Neuronal stem cell (in vitro differentiated cells): Measurements from ENCODE around the gene COG7. TPM values are rescaled to one million over a fixed set of nuclear protein-coding genes. Genes with fewer than 3 reads are reported as not detected.

Experiments used
- DNase-seq: peaks from one replicate; pipeline ENCODE4 v3.0.0-alpha.2; 2013; ENCODE audit warnings: low spot score
- H2AFZ ChIP-seq: one replicate; pipeline ENCODE4 v1.6.1; 2013; ENCODE audit warnings: mild to moderate bottlenecking, low read length, inconsistent platforms
- H2AK5ac ChIP-seq: 2 replicates; pipeline ENCODE4 v1.6.1; 2013; ENCODE audit warnings: low read depth, mild to moderate bottlenecking, inconsistent platforms, low read length, moderate library complexity, mixed read lengths
- H2BK120ac ChIP-seq: 2 replicates; pipeline ENCODE4 v1.6.1; 2013; ENCODE audit warnings: low read depth, mild to moderate bottlenecking, inconsistent platforms, low read length, moderate library complexity, mixed read lengths
- H2BK12ac ChIP-seq: one replicate; pipeline ENCODE4 v1.6.1; 2013; ENCODE audit warnings: low read length, inconsistent platforms
- H2BK15ac ChIP-seq: 2 replicates; pipeline ENCODE4 v1.6.1; 2013; ENCODE audit warnings: mild to moderate bottlenecking, low read length, inconsistent platforms, mixed read lengths
- H2BK5ac ChIP-seq: one replicate; pipeline ENCODE4 v1.6.1; 2013; ENCODE audit warnings: inconsistent platforms, mild to moderate bottlenecking, low read length, moderate library complexity
- H3K14ac ChIP-seq: one replicate; pipeline ENCODE4 v1.6.1; 2013; ENCODE audit warnings: low read length, inconsistent platforms
- H3K18ac ChIP-seq: 2 replicates; pipeline ENCODE4 v1.6.1; 2013; ENCODE audit warnings: low read length, inconsistent platforms
- H3K23ac ChIP-seq: 2 replicates; pipeline ENCODE4 v1.6.1; 2013; ENCODE audit warnings: low read depth, mild to moderate bottlenecking, mixed read lengths, low read length, inconsistent platforms; ENCODE audit not compliant: poor library complexity
- H3K27ac ChIP-seq: replicated peaks from 3 replicates; pipeline ENCODE4 v1.5.1; 2013; ENCODE audit warnings: low read length, inconsistent platforms
- H3K27me3 ChIP-seq, 3 experiments: 2 replicates each; pipeline ENCODE4 v1.6.1; 2013; ENCODE audit warnings: low read length in 3 of 3, mild to moderate bottlenecking in 2 of 3, inconsistent platforms in 1 of 3, low read depth in 1 of 3, mixed read lengths in 1 of 3, moderate library complexity in 1 of 3; ENCODE audit not compliant: control insufficient read depth in 3 of 3, insufficient read depth in 3 of 3
- H3K36me3 ChIP-seq, 2 donors: replicated peaks in 1 of 2; 2 replicates each; pipeline ENCODE4 v1.6.1; 2013; ENCODE audit warnings: low read length in 2 of 2; ENCODE audit not compliant: control insufficient read depth in 2 of 2, insufficient read depth in 2 of 2
- H3K4ac ChIP-seq: 2 replicates; pipeline ENCODE4 v1.6.1; 2013; ENCODE audit warnings: inconsistent platforms, mild to moderate bottlenecking, low read length, moderate library complexity
- H3K4me1 ChIP-seq, 2 donors: 1 replicate in 1 of 2; 2 replicates in 1 of 2; pipeline ENCODE4 v1.6.1; 2013; ENCODE audit warnings: low read length in 2 of 2, low read depth in 1 of 2; ENCODE audit not compliant: control insufficient read depth in 2 of 2, insufficient read depth in 1 of 2
- H3K4me2 ChIP-seq: one replicate; pipeline ENCODE4 v1.6.1; 2013; ENCODE audit warnings: mild to moderate bottlenecking, low read length, inconsistent platforms; ENCODE audit not compliant: insufficient read depth, poor library complexity, severe bottlenecking
- H3K4me3 ChIP-seq, 2 donors: 2 replicates each; pipeline ENCODE4 v1.5.1; 2013; ENCODE audit warnings: low read length in 2 of 2, mild to moderate bottlenecking in 2 of 2, inconsistent platforms in 1 of 2, moderate library complexity in 1 of 2
- H3K79me1 ChIP-seq: one replicate; pipeline ENCODE4 v1.6.1; 2013; ENCODE audit warnings: low read depth, mild to moderate bottlenecking, inconsistent platforms, low read length, moderate library complexity
- H3K9ac ChIP-seq: one replicate; pipeline ENCODE4 v1.6.1; 2013; ENCODE audit warnings: mild to moderate bottlenecking, low read depth, low read length, inconsistent platforms; ENCODE audit not compliant: poor library complexity
- H3K9me3 ChIP-seq, 2 donors: replicated peaks in 1 of 2; 2 replicates each; pipeline versions ENCODE3 to v1.6.1; 2013; ENCODE audit warnings: low read length in 2 of 2, mild to moderate bottlenecking in 2 of 2, inconsistent platforms in 1 of 2, low read depth in 1 of 2, mixed read lengths in 1 of 2, moderate library complexity in 1 of 2; ENCODE audit not compliant: control insufficient read depth in 2 of 2, insufficient read depth in 1 of 2
- H4K8ac ChIP-seq: one replicate; pipeline ENCODE4 v1.6.1; 2013; ENCODE audit warnings: low read depth, mild to moderate bottlenecking, inconsistent platforms, low read length, moderate library complexity
- H4K91ac ChIP-seq: one replicate; pipeline ENCODE4 v1.6.1; 2013; ENCODE audit warnings: low read length, low read depth, mild to moderate bottlenecking, inconsistent platforms; ENCODE audit not compliant: poor library complexity
- WGBS, 2 donors: extraction: QIAGEN DNeasy Blood & Tissue Kit; methylation state at CpG; one replicate each; pipeline ENCODE4 v1.1.7; 2013; ENCODE audit warnings: missing lambda C conversion rate in 2 of 2, mixed read lengths in 1 of 2; ENCODE audit not compliant: insufficient read length in 2 of 2, insufficient replicate concordance in 1 of 2; ENCODE audit errors: extremely low coverage in 2 of 2; 5-methylcytosine and 5-hydroxymethylcytosine counted together
- polyA plus RNA-seq, 2 experiments: library from polyadenylated mRNA; stranded (reverse); fragments of 200-250 nt; gene quantifications; one replicate each; pipeline ENCODE4 v1.2.3, GENCODE V29; 2013

Gene COG7
- polyA plus RNA-seq (2013, experiment 1 of 2): 15.5 TPM
- 15.7 TPM for polyA plus RNA-seq (2013, experiment 2 of 2)

DNA sequence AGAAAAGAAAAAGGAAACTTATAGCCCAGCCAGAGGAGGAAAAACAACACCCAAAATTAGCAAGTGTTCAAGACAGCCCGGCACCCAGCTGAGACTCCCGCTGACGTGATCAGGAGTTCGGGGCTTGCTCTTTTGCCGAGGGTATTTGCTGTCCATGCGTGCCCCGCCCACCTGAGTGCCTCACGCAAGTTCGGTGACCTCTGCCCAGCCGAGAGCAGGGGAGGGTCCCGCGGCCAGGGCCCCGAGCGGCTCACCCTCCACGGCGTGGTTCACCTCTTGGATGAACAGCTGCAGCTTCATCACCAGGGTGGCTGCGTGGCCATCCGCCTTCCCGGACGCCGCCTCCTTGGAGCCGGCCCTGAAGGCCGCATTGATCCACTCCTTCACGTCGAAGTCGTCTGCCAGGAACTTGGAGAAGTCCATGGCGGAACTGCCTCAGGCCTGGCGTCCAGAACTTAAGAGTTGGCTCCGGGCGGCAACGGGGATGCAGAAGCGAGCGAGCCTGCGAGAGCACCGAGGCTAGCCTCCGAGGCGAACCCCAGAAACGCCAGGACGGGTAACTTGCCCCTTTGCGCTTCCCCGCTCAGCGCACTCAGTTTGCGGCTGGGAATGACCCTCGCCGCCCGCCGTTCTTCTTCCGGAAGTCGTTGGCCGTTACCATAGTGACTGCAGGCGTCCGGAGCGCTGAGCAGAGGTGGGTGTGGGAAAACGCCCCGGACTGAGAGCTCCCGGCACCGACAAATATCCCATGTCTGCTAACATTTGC, at the start of gene COG7:
TSS of gene COG7 (minus strand) at position 618 of the 766 bp plus-strand sequence. CDS start at position 423, 195 bp downstream.
- Histone ChIP-seq H3K27me3 (peaks cover 0 to 1% (median 0%) of the 10 kb centered on the region in 3 experiments), H3K4ac (no peak within 1 kb of the TSS), H3K4me3 (peak within 1 kb of the TSS; percentile 85 to 89), H3K79me1 (peaks cover 5% of the 10 kb centered on the region), H2AK5ac (peak within 1 kb of the TSS; percentile 1), H4K91ac (no peak within 1 kb of the TSS), H2AFZ (peak within 1 kb of the TSS; percentile 99), H2BK5ac (peak within 1 kb of the TSS; percentile 84), H3K4me2 (peak within 1 kb of the TSS; percentile 77), H3K23ac (peak within 1 kb of the TSS; percentile 21), H3K9ac (peak within 1 kb of the TSS; percentile 96), H3K18ac (peak within 1 kb of the TSS; percentile 90), H3K36me3 (peaks cover 0 to 5% of the 10 kb centered on the region in 2 donors), H3K27ac (peak within 1 kb of the TSS; percentile 79), H2BK15ac (no peak within 1 kb of the TSS), H4K8ac (no peak within 1 kb of the TSS), H3K9me3 (no peaks in the 10 kb centered on the region), H3K14ac (peak within 1 kb of the TSS; percentile 47), H2BK120ac (peak within 1 kb of the TSS; percentile 24), H2BK12ac (no peak within 1 kb of the TSS), H3K4me1 (peaks cover 0 to 3% of the 10 kb centered on the region in 2 donors)
- peak; percentile 82 for DNase-seq
- no CpG with 5 or more reads among the region's 57 CpGs for WGBS, 2 donors

DNA sequence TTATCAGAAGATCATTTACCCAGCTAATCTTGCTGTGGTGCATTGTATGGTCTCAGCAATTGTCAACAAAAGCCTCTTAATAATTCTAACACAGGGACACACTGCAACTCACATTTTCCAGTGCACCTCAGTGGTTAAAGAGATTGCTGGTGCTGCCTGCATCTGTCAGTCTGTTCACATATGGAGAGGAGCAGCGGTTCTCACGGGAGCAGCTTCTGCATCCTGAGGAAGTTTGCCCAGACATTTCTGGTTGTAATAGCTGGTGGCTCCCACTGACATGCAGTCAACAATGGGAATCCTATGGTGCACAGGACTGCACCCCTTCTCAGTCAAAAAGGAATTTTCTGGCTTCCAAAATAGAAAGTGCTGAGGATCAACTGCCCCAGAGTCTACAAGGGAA, 49.5 kb upstream of the COG7 start:
- Histone ChIP-seq H3K36me3 (peaks cover 4 to 54% of the 10 kb centered on the region in 2 donors), H2AK5ac (no peak overlapping the region), H3K23ac (no peak overlapping the region), H3K4ac (no peak overlapping the region), H2BK15ac (no peak overlapping the region), H3K9ac (no peak overlapping the region), H4K8ac (no peak overlapping the region), H2BK12ac (no peak overlapping the region), H3K27me3 (no peaks in the 10 kb centered on the region), H2AFZ (no peak overlapping the region), H4K91ac (no peak overlapping the region), H2BK5ac (no peak overlapping the region), H3K14ac (no peak overlapping the region), H3K4me1 (peaks cover 21 to 27% of the 10 kb centered on the region in 2 donors), H3K4me2 (no peak overlapping the region), H3K4me3 (no peak overlapping the region), H2BK120ac (no peak overlapping the region), H3K18ac (no peak overlapping the region), H3K9me3 (no peaks in the 10 kb centered on the region), H3K27ac (no peak overlapping the region), H3K79me1 (peaks cover 10% of the 10 kb centered on the region)
- WGBS, 2 donors: no CpG with 5 or more reads among the region's 2 CpGs
- DNase-seq: no peak

DNA sequence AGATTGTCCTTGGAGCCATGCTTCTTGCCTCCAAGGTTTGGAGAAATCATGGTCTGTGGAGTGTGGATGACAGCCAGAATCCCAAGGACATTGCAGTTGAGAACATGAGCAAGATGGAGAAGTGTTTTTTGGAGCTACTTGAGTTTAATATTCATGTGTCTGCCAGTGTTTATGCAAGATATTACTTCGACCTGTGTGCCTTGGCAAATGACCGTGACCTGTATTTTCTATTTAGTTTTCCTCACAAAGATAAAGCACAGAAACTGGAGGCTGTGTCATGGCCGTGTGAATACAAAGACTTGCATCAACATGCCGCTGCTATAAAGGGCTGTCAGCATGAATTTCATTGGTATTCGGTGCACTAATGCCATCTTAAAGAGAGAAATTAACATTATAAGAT, 48.3 kb upstream of the COG7 start:
- Histone ChIP-seq H4K8ac (no peak overlapping the region), H3K79me1 (peaks cover 8% of the 10 kb centered on the region), H2BK120ac (no peak overlapping the region), H3K4me2 (no peak overlapping the region), H4K91ac (no peak overlapping the region), H2AK5ac (no peak overlapping the region), H2BK12ac (no peak overlapping the region), H2BK5ac (no peak overlapping the region), H3K4ac (no peak overlapping the region), H2BK15ac (no peak overlapping the region), H3K23ac (no peak overlapping the region), H3K9me3 (no peaks in the 10 kb centered on the region), H3K9ac (no peak overlapping the region), H3K36me3 (peaks cover 7 to 55% of the 10 kb centered on the region in 2 donors), H3K27me3 (no peaks in the 10 kb centered on the region), H2AFZ (no peak overlapping the region), H3K18ac (no peak overlapping the region), H3K4me3 (no peak overlapping the region), H3K4me1 (peaks cover 19 to 22% of the 10 kb centered on the region in 2 donors), H3K27ac (no peak overlapping the region), H3K14ac (no peak overlapping the region)
- DNase-seq: no peak
- WGBS, 2 donors: no CpG with 5 or more reads among the region's 5 CpGs

GRCh38 chr16:23500862-23501225, 47.9 kb upstream of the COG7 start:
- no peak overlapping the region for H4K8ac ChIP-seq
- H2BK12ac ChIP-seq: no peak overlapping the region
- no peak overlapping the region for H2BK5ac ChIP-seq
- no peak overlapping the region for H2BK15ac ChIP-seq
- H2AFZ ChIP-seq: no peak overlapping the region
- H3K36me3 ChIP-seq: peaks cover 7 to 55% of the 10 kb centered on the region in 2 donors
- H3K4me3 ChIP-seq: no peak overlapping the region
- no peak overlapping the region for H3K9ac ChIP-seq
- no peak overlapping the region for H3K18ac ChIP-seq
- H3K27me3 ChIP-seq: no peaks in the 10 kb centered on the region
- H2BK120ac ChIP-seq: no peak overlapping the region
- no peak overlapping the region for H2AK5ac ChIP-seq
- no peak overlapping the region for H3K4ac ChIP-seq
- H3K27ac ChIP-seq: no peak overlapping the region
- H3K23ac ChIP-seq: no peak overlapping the region
- H3K14ac ChIP-seq: no peak overlapping the region
- peaks cover 17 to 18% of the 10 kb centered on the region in 2 donors for H3K4me1 ChIP-seq
- no peaks in the 10 kb centered on the region for H3K9me3 ChIP-seq
- H4K91ac ChIP-seq: no peak overlapping the region
- peaks cover 8% of the 10 kb centered on the region for H3K79me1 ChIP-seq
- DNase-seq: no peak
- no CpG with 5 or more reads among the region's 4 CpGs for WGBS, 2 donors
- no peak overlapping the region for H3K4me2 ChIP-seq
